Trophoblast cell (in vitro differentiated cells and primary cell): ENCODE data around the gene BMERB1.

Source experiments
- DNase-seq, 2 donors: peaks; one replicate each; pipeline ENCODE4 v3.0.0-alpha.2; 2016
- H2AFZ ChIP-seq: 2 replicates; pipeline ENCODE4 v1.6.1; 2013; ENCODE audit warnings: low read length, moderate library complexity, mild to moderate bottlenecking; ENCODE audit not compliant: insufficient read depth, poor library complexity
- H2AK5ac ChIP-seq: 2 replicates; pipeline ENCODE4 v1.6.1; 2013; ENCODE audit warnings: mild to moderate bottlenecking, low read length
- H2BK120ac ChIP-seq: 2 replicates; pipeline ENCODE4 v1.6.1; 2013; ENCODE audit warnings: low read length, mild to moderate bottlenecking, moderate library complexity; ENCODE audit not compliant: insufficient read depth, poor library complexity
- H2BK12ac ChIP-seq: 2 replicates; pipeline ENCODE4 v1.6.1; 2013; ENCODE audit warnings: mild to moderate bottlenecking, low read length, moderate library complexity
- H2BK5ac ChIP-seq: 2 replicates; pipeline ENCODE4 v1.6.1; 2013; ENCODE audit warnings: low read length, low read depth, moderate library complexity, mild to moderate bottlenecking; ENCODE audit not compliant: poor library complexity
- H3K14ac ChIP-seq: 2 replicates; pipeline ENCODE4 v1.6.1; 2013; ENCODE audit warnings: mild to moderate bottlenecking, low read length
- H3K18ac ChIP-seq: 2 replicates; pipeline ENCODE4 v1.6.1; 2013; ENCODE audit warnings: mild to moderate bottlenecking, low read length
- H3K23ac ChIP-seq: 2 replicates; pipeline ENCODE4 v1.6.1; 2013; ENCODE audit warnings: low read length
- H3K27ac ChIP-seq: 2 replicates; pipeline ENCODE4 v1.5.1; 2013; ENCODE audit warnings: low read depth, mild to moderate bottlenecking, inconsistent platforms, low read length, moderate library complexity
- H3K27me3 ChIP-seq: 2 replicates; pipeline ENCODE4 v1.6.1; 2013; ENCODE audit warnings: inconsistent platforms, mild to moderate bottlenecking, low read length, moderate library complexity; ENCODE audit not compliant: insufficient read depth
- H3K36me3 ChIP-seq, 2 experiments: 1 replicate in 1 of 2; 2 replicates in 1 of 2; pipeline ENCODE4 v1.6.1; 2013; ENCODE audit warnings: low read length in 2 of 2, mild to moderate bottlenecking in 2 of 2, moderate library complexity in 1 of 2; ENCODE audit not compliant: insufficient read depth in 2 of 2, control insufficient read depth in 1 of 2
- H3K4ac ChIP-seq: 2 replicates; pipeline ENCODE4 v1.6.1; 2013; ENCODE audit warnings: low read depth, mild to moderate bottlenecking, low read length, moderate library complexity
- H3K4me1 ChIP-seq, 2 experiments: 1 replicate in 1 of 2; 2 replicates in 1 of 2; pipeline ENCODE4 v1.6.1; 2013; ENCODE audit warnings: low read length in 2 of 2, mild to moderate bottlenecking in 2 of 2, moderate library complexity in 1 of 2; ENCODE audit not compliant: insufficient read depth in 2 of 2, control insufficient read depth in 1 of 2
- H3K4me2 ChIP-seq: 2 replicates; pipeline ENCODE4 v1.6.1; 2013; ENCODE audit warnings: inconsistent platforms, mild to moderate bottlenecking, low read length, moderate library complexity
- H3K4me3 ChIP-seq: 2 replicates; pipeline ENCODE4 v1.5.1; 2013; ENCODE audit warnings: mild to moderate bottlenecking, low read depth, low read length, inconsistent platforms
- H3K79me1 ChIP-seq: one replicate; pipeline ENCODE4 v1.6.1; 2013; ENCODE audit warnings: low read length
- H3K79me2 ChIP-seq: 2 replicates; pipeline ENCODE4 v1.6.1; 2013; ENCODE audit warnings: low read length, mild to moderate bottlenecking; ENCODE audit not compliant: control insufficient read depth, insufficient read depth, poor library complexity
- H3K9ac ChIP-seq: 2 replicates; pipeline ENCODE4 v1.6.1; 2013; ENCODE audit warnings: mild to moderate bottlenecking, low read length
- H3K9me3 ChIP-seq: 2 replicates; pipeline ENCODE4 v1.6.1; 2013; ENCODE audit warnings: low read depth, mild to moderate bottlenecking, control low read depth, inconsistent platforms, low read length; ENCODE audit not compliant: insufficient read depth
- H4K12ac ChIP-seq: 2 replicates; pipeline ENCODE4 v1.6.1; 2013; ENCODE audit warnings: low read depth, mild to moderate bottlenecking, low read length, moderate library complexity
- H4K8ac ChIP-seq: 2 replicates; pipeline ENCODE4 v1.6.1; 2013; ENCODE audit warnings: low read depth, mild to moderate bottlenecking, low read length, moderate library complexity
- H4K91ac ChIP-seq: one replicate; pipeline ENCODE4 v1.6.1; 2013; ENCODE audit warnings: low read depth, mild to moderate bottlenecking, low read length, moderate library complexity
- WGBS: extraction: QIAGEN DNeasy Blood & Tissue Kit; methylation state at CpG from one replicate; pipeline ENCODE4 v1.1.7; 2013; ENCODE audit warnings: missing lambda C conversion rate; ENCODE audit not compliant: insufficient read length, insufficient coverage; ENCODE audit errors: extremely low coverage; 5-methylcytosine and 5-hydroxymethylcytosine counted together

The BMERB1 gene

DNA sequence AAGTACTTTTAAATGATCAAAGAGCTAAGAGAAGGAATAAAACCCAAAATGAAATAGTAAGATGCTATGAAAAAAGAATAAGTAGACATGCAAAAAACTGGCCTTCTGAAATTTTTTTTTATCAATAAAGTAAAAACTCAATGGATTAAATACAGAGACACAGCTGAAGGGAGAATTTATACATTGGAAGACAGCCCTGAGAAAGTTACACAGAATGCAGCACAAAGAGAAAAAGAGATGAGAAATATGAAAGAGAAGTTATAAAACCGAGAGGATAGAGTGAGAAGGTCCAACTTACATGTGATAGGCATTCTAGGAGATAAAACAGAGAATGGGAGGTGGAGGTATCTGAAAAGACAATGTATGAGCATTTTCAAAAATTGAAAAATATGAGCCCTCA, 151.6 kb downstream of the BMERB1 start:
- no peak overlapping the region for H3K27ac ChIP-seq
- H4K91ac ChIP-seq: no peak overlapping the region
- H2AK5ac ChIP-seq: no peak overlapping the region
- no peaks in the 10 kb centered on the region for H3K79me1 ChIP-seq
- peaks cover 10% of the 10 kb centered on the region for H3K9me3 ChIP-seq
- no peak overlapping the region for H2BK12ac ChIP-seq
- H2AFZ ChIP-seq: no peak overlapping the region
- H2BK5ac ChIP-seq: no peak overlapping the region
- H3K36me3 ChIP-seq: peaks cover 0 to 8% of the 10 kb centered on the region in 2 experiments
- H3K79me2 ChIP-seq: no peaks in the 10 kb centered on the region
- H3K4me3 ChIP-seq: no peak overlapping the region
- no peaks in the 10 kb centered on the region for H3K27me3 ChIP-seq
- no peak overlapping the region for H3K18ac ChIP-seq
- no peak overlapping the region for H3K14ac ChIP-seq
- no CpG with 5 or more reads among the region's 1 CpG for WGBS
- H3K9ac ChIP-seq: no peak overlapping the region
- no peak overlapping the region for H2BK120ac ChIP-seq
- no peak overlapping the region for H4K12ac ChIP-seq
- H3K4me2 ChIP-seq: no peak overlapping the region
- no peak overlapping the region for H3K4ac ChIP-seq
- H4K8ac ChIP-seq: no peak overlapping the region
- H3K23ac ChIP-seq: no peak overlapping the region
- peaks cover 0 to 1% of the 10 kb centered on the region in 2 experiments for H3K4me1 ChIP-seq
- no peak for DNase-seq

GRCh38 chr16:15586716-15587115, 152.3 kb downstream of the BMERB1 start:
- no peak overlapping the region for H2BK12ac ChIP-seq
- no peak overlapping the region for H4K12ac ChIP-seq
- no peaks in the 10 kb centered on the region for H3K27me3 ChIP-seq
- no peak overlapping the region for H3K4ac ChIP-seq
- H3K9me3 ChIP-seq: peaks cover 10% of the 10 kb centered on the region
- H3K23ac ChIP-seq: no peak overlapping the region
- peaks cover 0 to 8% of the 10 kb centered on the region in 2 experiments for H3K36me3 ChIP-seq
- H3K14ac ChIP-seq: no peak overlapping the region
- no peak overlapping the region for H3K4me3 ChIP-seq
- DNase-seq: no peak
- no peak overlapping the region for H3K4me2 ChIP-seq
- H3K79me1 ChIP-seq: no peaks in the 10 kb centered on the region
- no peak overlapping the region for H3K9ac ChIP-seq
- no peak overlapping the region for H2AK5ac ChIP-seq
- H3K4me1 ChIP-seq: peaks cover 0 to 3% of the 10 kb centered on the region in 2 experiments
- no peaks in the 10 kb centered on the region for H3K79me2 ChIP-seq
- no peak overlapping the region for H2BK5ac ChIP-seq
- no peak overlapping the region for H4K8ac ChIP-seq
- no peak overlapping the region for H2BK120ac ChIP-seq
- no peak overlapping the region for H2AFZ ChIP-seq
- H3K18ac ChIP-seq: no peak overlapping the region
- no peak overlapping the region for H3K27ac ChIP-seq
- WGBS: no CpG with 5 or more reads among the region's 12 CpGs
- no peak overlapping the region for H4K91ac ChIP-seq

GRCh38 chr16:15587152-15587825, 152.9 kb downstream of the BMERB1 start:
- Histone ChIP-seq H2AK5ac (no peak overlapping the region), H2BK5ac (no peak overlapping the region), H3K36me3 (peaks cover 0 to 8% of the 10 kb centered on the region in 2 experiments), H3K4me2 (no peak overlapping the region), H2BK12ac (no peak overlapping the region), H3K9ac (no peak overlapping the region), H4K12ac (no peak overlapping the region), H4K8ac (no peak overlapping the region), H3K23ac (no peak overlapping the region), H3K4ac (no peak overlapping the region), H4K91ac (no peak overlapping the region), H3K79me2 (no peaks in the 10 kb centered on the region), H2AFZ (no peak overlapping the region), H3K27me3 (no peaks in the 10 kb centered on the region), H3K27ac (no peak overlapping the region), H3K4me3 (no peak overlapping the region), H3K14ac (no peak overlapping the region), H3K9me3 (peaks cover 10% of the 10 kb centered on the region), H2BK120ac (no peak overlapping the region), H3K4me1 (peaks cover 0 to 3% of the 10 kb centered on the region in 2 experiments), H3K79me1 (no peaks in the 10 kb centered on the region), H3K18ac (no peak overlapping the region)
- WGBS: no CpG with 5 or more reads among the region's 17 CpGs
- DNase-seq: no peak

- H3K79me1 ChIP-seq: no peaks in the 10 kb centered on the region
- H3K14ac ChIP-seq: no peak overlapping the region
- H3K36me3 ChIP-seq: peaks cover 9 to 23% of the 10 kb centered on the region in 2 experiments
- H3K9ac ChIP-seq: no peak overlapping the region
- WGBS: no CpG with 5 or more reads among the region's 9 CpGs
- no peak overlapping the region for H2AK5ac ChIP-seq
- H3K18ac ChIP-seq: no peak overlapping the region
- H2AFZ ChIP-seq: no peak overlapping the region
- H4K8ac ChIP-seq: no peak overlapping the region
- no peak overlapping the region for H3K4ac ChIP-seq
- no peak overlapping the region for H3K27ac ChIP-seq
- no peak overlapping the region for H3K4me2 ChIP-seq
- H4K12ac ChIP-seq: no peak overlapping the region
- no peaks in the 10 kb centered on the region for H3K27me3 ChIP-seq
- H2BK120ac ChIP-seq: no peak overlapping the region
- H2BK5ac ChIP-seq: no peak overlapping the region
- H2BK12ac ChIP-seq: no peak overlapping the region
- H3K9me3 ChIP-seq: peaks cover 3% of the 10 kb centered on the region
- peaks cover 0 to 3% of the 10 kb centered on the region in 2 experiments for H3K4me1 ChIP-seq
- H3K79me2 ChIP-seq: no peaks in the 10 kb centered on the region
- H4K91ac ChIP-seq: no peak overlapping the region
- no peak for DNase-seq
- H3K23ac ChIP-seq: no peak overlapping the region
- no peak overlapping the region for H3K4me3 ChIP-seq
Measured at GRCh38 chr16:15592324-15592723, 157.9 kb downstream of the BMERB1 start.
